Endothelial cell (in vitro differentiated cells): ENCODE results near the gene EPHA6. TPM values are rescaled to one million over a fixed set of nuclear protein-coding genes. Genes with fewer than 3 reads are reported as not detected.

ENCODE experiments used
- DNase-seq: peaks from one replicate; pipeline ENCODE4 v3.0.0; 2021; ENCODE audit warnings: low spot score
- H3K27ac Mint-ChIP-seq: one replicate; pipeline ENCODE4 v1.8.0; 2021; ENCODE audit warnings: mixed read lengths, inconsistent platforms; ENCODE audit not compliant: unreplicated experiment
- H3K27me3 Mint-ChIP-seq: one replicate; pipeline ENCODE4 v1.8.0; 2021; ENCODE audit warnings: mild to moderate bottlenecking, moderate library complexity, mixed read lengths, inconsistent platforms; ENCODE audit not compliant: unreplicated experiment
- H3K36me3 Mint-ChIP-seq: one replicate; pipeline ENCODE4 v1.8.0; 2021; ENCODE audit warnings: mild to moderate bottlenecking, low read depth, mixed read lengths, inconsistent platforms; ENCODE audit not compliant: unreplicated experiment
- H3K4me1 Mint-ChIP-seq: one replicate; pipeline ENCODE4 v1.8.0; 2021; ENCODE audit warnings: mild to moderate bottlenecking, mixed read lengths, inconsistent platforms; ENCODE audit not compliant: unreplicated experiment
- H3K4me3 Mint-ChIP-seq: one replicate; pipeline ENCODE4 v1.8.0; 2021; ENCODE audit warnings: mild to moderate bottlenecking, mixed read lengths, inconsistent platforms; ENCODE audit not compliant: unreplicated experiment
- H3K9me3 Mint-ChIP-seq: one replicate; pipeline ENCODE4 v1.8.0; 2021; ENCODE audit warnings: mixed read lengths, inconsistent platforms; ENCODE audit not compliant: unreplicated experiment
- total RNA-seq: library from RNA; stranded (reverse); fragmentation: NEBNext Ultra II Directional; extraction: Animal tissue kit (Norgen Biotek cat#: 25700); gene quantifications from one replicate; pipeline ENCODE4 v1.2.1, GENCODE V29; 2021; ENCODE audit not compliant: unreplicated experiment
- TF ChIP-seq, protein P1 (sequence below): fragments of 200-600 bp; sonication (generic); IDR thresholded peaks from one replicate; pipeline ENCODE4 v1.5.0; 2021; ENCODE audit warnings: antibody characterized with exemption; ENCODE audit not compliant: unreplicated experiment

Gene EPHA6
- total RNA-seq, 1 donor from 2014 or later, result 21.8 TPM

DNA sequence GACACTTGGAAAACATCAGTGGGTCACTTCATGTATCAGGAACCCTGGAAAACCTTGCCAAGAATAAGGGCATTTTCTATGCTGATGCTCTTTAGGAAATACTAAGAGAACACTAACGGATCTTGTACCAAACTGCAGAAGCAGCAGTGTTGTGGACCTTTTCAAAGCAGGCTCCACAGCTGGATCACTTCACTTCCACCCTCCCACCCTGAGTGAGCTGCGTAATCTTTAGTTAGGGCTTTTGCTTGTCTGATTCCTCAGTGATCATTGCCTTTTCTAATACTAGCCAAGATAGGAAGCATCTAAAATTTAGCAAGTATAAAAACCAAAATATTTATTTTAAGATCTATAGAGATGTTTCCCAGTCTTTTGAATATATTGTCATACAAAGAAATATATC, 229.0 kb downstream of the EPHA6 start:
- no peaks in the 10 kb centered on the region for H3K36me3 Mint-ChIP-seq
- no peak overlapping the region for H3K4me3 Mint-ChIP-seq
- H3K9me3 Mint-ChIP-seq, result no peaks in the 10 kb centered on the region
- H3K27me3 Mint-ChIP-seq, result no peaks in the 10 kb centered on the region
- no peak for DNase-seq
- TF ChIP-seq, protein P1, sequence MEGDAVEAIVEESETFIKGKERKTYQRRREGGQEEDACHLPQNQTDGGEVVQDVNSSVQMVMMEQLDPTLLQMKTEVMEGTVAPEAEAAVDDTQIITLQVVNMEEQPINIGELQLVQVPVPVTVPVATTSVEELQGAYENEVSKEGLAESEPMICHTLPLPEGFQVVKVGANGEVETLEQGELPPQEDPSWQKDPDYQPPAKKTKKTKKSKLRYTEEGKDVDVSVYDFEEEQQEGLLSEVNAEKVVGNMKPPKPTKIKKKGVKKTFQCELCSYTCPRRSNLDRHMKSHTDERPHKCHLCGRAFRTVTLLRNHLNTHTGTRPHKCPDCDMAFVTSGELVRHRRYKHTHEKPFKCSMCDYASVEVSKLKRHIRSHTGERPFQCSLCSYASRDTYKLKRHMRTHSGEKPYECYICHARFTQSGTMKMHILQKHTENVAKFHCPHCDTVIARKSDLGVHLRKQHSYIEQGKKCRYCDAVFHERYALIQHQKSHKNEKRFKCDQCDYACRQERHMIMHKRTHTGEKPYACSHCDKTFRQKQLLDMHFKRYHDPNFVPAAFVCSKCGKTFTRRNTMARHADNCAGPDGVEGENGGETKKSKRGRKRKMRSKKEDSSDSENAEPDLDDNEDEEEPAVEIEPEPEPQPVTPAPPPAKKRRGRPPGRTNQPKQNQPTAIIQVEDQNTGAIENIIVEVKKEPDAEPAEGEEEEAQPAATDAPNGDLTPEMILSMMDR, result no peak
- no peak overlapping the region for H3K27ac Mint-ChIP-seq
- peaks cover 18% of the 10 kb centered on the region for H3K4me1 Mint-ChIP-seq

DNA sequence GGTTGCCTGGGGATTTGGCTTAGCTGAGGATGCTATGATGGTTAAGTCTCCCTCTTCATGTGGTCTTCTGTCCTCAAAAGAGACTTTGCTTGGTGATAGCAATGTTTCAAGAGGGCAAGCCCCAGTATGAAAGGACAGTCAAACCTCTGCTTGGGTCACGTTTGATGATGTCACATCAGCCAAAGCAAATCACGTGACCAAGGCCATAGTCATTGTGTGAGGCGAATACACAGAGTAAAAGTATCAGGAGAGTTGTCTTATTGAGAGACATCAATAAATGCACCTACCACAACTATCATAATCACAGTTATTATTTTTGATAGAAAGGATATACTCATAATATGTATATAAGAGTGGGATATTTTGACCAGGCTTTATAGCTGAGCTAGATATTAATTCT, 243.0 kb downstream of the EPHA6 start:
- Mint-ChIP-seq H3K4me3 (no peak overlapping the region), H3K4me1 (no peaks in the 10 kb centered on the region), H3K36me3 (no peaks in the 10 kb centered on the region)

DNA sequence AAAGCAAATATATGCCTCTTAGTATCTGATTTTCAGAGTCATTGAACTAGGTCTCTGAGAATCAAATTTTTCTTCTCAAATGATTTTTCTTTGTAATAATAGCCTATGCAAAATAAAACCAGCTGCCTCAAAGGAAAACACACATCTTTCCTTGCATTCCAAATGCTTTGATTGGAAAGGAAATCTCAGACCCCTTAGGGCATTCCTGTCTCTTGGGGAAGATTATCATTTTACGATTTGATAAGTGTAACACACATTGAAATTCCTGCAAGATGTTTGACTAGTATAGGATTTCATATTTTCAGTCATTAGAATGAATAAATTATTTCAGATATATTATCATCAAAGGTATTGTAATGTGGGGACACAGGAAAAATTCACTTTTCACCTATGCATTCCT, 244.8 kb downstream of the EPHA6 start:
- Mint-ChIP-seq H3K9me3 (no peaks in the 10 kb centered on the region), H3K4me3 (no peak overlapping the region), H3K27ac (no peak overlapping the region), H3K4me1 (no peaks in the 10 kb centered on the region), H3K36me3 (no peaks in the 10 kb centered on the region), H3K27me3 (no peaks in the 10 kb centered on the region)
- no peak for DNase-seq
- TF ChIP-seq, protein P1, result no peak

More for the DNA sequence above, 243.0 kb downstream of the EPHA6 start:
- Mint-ChIP-seq H3K27me3 (no peaks in the 10 kb centered on the region), H3K9me3 (no peaks in the 10 kb centered on the region), H3K27ac (no peak overlapping the region)
- DNase-seq, result no peak
- TF ChIP-seq, protein P1, result no peak

DNA sequence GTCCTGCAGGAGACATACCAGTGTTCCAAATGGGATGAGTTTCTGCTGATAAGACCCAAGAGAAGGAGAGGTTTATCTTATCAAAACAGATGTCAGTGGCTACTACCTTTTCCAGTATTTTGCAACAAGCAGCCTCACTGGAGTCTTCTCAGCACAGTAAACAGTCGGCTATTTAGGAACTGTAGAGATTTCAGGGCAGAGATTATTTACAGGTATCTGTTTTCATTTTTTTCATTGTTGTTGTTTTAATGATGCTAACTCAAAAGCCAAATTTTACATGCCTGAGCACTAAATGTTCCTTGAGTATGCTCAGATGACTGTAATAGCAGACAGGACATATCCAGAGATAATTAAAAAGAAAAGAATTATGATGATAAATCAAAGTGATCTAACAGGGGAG, 252.1 kb downstream of the EPHA6 start:
- Mint-ChIP-seq H3K4me3 (no peak overlapping the region), H3K36me3 (no peaks in the 10 kb centered on the region), H3K27ac (no peak overlapping the region), H3K27me3 (no peaks in the 10 kb centered on the region), H3K4me1 (peaks cover 19% of the 10 kb centered on the region), H3K9me3 (no peaks in the 10 kb centered on the region)
- TF ChIP-seq, protein P1, result no peak
- no peak for DNase-seq

DNA sequence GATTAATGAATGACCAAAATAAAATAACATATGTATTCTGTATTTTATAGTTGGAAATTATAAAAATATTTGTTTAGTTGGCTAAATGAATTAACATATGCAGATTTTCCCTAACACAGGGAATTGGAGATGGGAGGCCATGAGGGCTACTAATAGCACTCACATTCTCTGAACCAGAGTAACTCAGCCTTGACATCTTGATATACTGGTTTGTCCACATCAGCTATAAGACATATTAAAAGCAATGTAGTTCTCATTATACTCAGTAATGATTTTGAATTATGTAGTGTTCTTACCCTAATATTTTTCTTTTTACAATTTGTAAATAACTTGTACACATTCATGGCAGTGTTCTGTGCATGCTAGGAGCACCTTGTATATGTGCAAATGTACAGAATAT, 255.9 kb downstream of the EPHA6 start:
- Mint-ChIP-seq H3K4me1 (peaks cover 19% of the 10 kb centered on the region), H3K4me3 (no peak overlapping the region), H3K9me3 (no peaks in the 10 kb centered on the region), H3K27me3 (no peaks in the 10 kb centered on the region), H3K27ac (no peak overlapping the region), H3K36me3 (no peaks in the 10 kb centered on the region)
- TF ChIP-seq, protein P1, result no peak
- no peak for DNase-seq
